Karpas-422 (cell line): Measurements from ENCODE around the gene FAM107A. TPM values are rescaled to one million over a fixed set of nuclear protein-coding genes. Genes with fewer than 3 reads are reported as not detected.
A peak's percentile ranks its signal among the peaks of the same experiment; 100 is the strongest.

Experiments
- DNase-seq: peaks from one replicate; pipeline ENCODE4 v3.0.0-alpha.2; 2015
- H2AFZ ChIP-seq: fragments of 200-600 bp; sonication (generic); 2 replicates; pipeline ENCODE4 v1.6.1; 2014; ENCODE audit warnings: antibody characterized with exemption, low read length, mixed read lengths
- H3K27ac ChIP-seq: fragments of 200-600 bp; sonication (generic); 2 replicates; pipeline ENCODE4 v1.5.1; 2014; ENCODE audit warnings: mild to moderate bottlenecking, low read length, moderate library complexity
- H3K27me3 ChIP-seq: fragments of 200-600 bp; sonication (generic); 2 replicates; pipeline ENCODE4 v1.6.1; 2014; ENCODE audit warnings: low read length, mixed read lengths
- H3K36me3 ChIP-seq: fragments of 200-600 bp; sonication (generic); 2 replicates; pipeline ENCODE4 v1.6.1; 2014; ENCODE audit warnings: low read length, mixed read lengths; ENCODE audit not compliant: insufficient read depth
- H3K4me1 ChIP-seq: fragments of 200-600 bp; sonication (generic); 2 replicates; pipeline ENCODE4 v1.6.1; 2014; ENCODE audit warnings: mild to moderate bottlenecking, low read length, mixed read lengths
- H3K4me2 ChIP-seq: fragments of 200-600 bp; sonication (generic); 2 replicates; pipeline ENCODE4 v1.6.1; 2014; ENCODE audit warnings: low read length, low read depth, mild to moderate bottlenecking; ENCODE audit not compliant: poor library complexity, severe bottlenecking
- H3K4me3 ChIP-seq: fragments of 200-600 bp; sonication (generic); 2 replicates; pipeline ENCODE4 v1.5.1; 2014; ENCODE audit warnings: mild to moderate bottlenecking, antibody characterized with exemption, low read length, mixed read lengths
- H3K79me2 ChIP-seq: fragments of 200-600 bp; sonication (generic); 2 replicates; pipeline ENCODE4 v1.6.1; 2014; ENCODE audit warnings: mild to moderate bottlenecking, low read length, mixed read lengths
- H3K9ac ChIP-seq: fragments of 200-600 bp; sonication (generic); 2 replicates; pipeline ENCODE4 v1.6.0; 2014; ENCODE audit warnings: low read length
- H3K9me2 ChIP-seq: fragments of 200-600 bp; sonication (generic), shearing (Covaris generic); replicated peaks from 2 replicates; pipeline ENCODE4 v1.6.0; 2014; ENCODE audit warnings: mild to moderate bottlenecking, low read length, moderate library complexity; ENCODE audit not compliant: insufficient read depth
- H3K9me3 ChIP-seq: fragments of 300-700, 200-600 bp; sonication (generic); 2 replicates; pipeline ENCODE4 v1.6.1; 2014; ENCODE audit warnings: low read length, mixed read lengths
- H4K20me1 ChIP-seq: fragments of 200-600 bp; sonication (generic); 2 replicates; pipeline ENCODE4 v1.6.1; 2014; ENCODE audit warnings: mild to moderate bottlenecking, antibody characterized with exemption, low read length, low read depth; ENCODE audit not compliant: insufficient read depth
- total RNA-seq: library from RNA; depleted of rRNA; stranded (reverse); fragments of >200 nt; shearing (Covaris generic); gene quantifications from 2 replicates; pipeline ENCODE4 v1.2.3, GENCODE V29; 2014; ENCODE audit warnings: low replicate concordance

FAM107A gene
- total RNA-seq, 1 experiment from 2014 or later: not detected

- H3K4me1 ChIP-seq: peaks cover 21% of the 10 kb centered on the region
Measured at GRCh38 chr3:58585994-58586393, 8.8 kb upstream of the FAM107A start.

GRCh38 chr3:58585005-58585786 is 8.0 kb upstream of the FAM107A start:
- H3K4me1 ChIP-seq: peaks cover 21% of the 10 kb centered on the region
- H4K20me1 ChIP-seq: no peaks in the 10 kb centered on the region
- no peaks in the 10 kb centered on the region for H3K36me3 ChIP-seq
- no peaks in the 10 kb centered on the region for H3K9me2 ChIP-seq
- peaks cover 3% of the 10 kb centered on the region; the same call in 1 of the 2 replicates for H3K27me3 ChIP-seq
- H3K4me2 ChIP-seq: peak overlapping the region; percentile 66
- no peaks in the 10 kb centered on the region for H3K9me3 ChIP-seq
- peak; percentile 82 for DNase-seq
- no peaks in the 10 kb centered on the region for H3K79me2 ChIP-seq
- peak overlapping the region; percentile 57 for H3K4me3 ChIP-seq
- peak overlapping the region; percentile 73; the same call in 1 of the 2 replicates for H2AFZ ChIP-seq
- no peak overlapping the region for H3K27ac ChIP-seq
- H3K9ac ChIP-seq: peak overlapping the region; percentile 35; the same call in 1 of the 2 replicates

More at GRCh38 chr3:58585994-58586393, 8.8 kb upstream of the FAM107A start:
- Histone ChIP-seq H3K9me2 (no peaks in the 10 kb centered on the region), H3K36me3 (no peaks in the 10 kb centered on the region), H3K4me2 (peak overlapping the region; percentile 66), H3K27me3 (peaks cover 3% of the 10 kb centered on the region; the same call in 1 of the 2 replicates), H3K4me3 (peak overlapping the region; percentile 57; the same call in 1 of the 2 replicates), H3K9me3 (no peaks in the 10 kb centered on the region), H3K9ac (no peak overlapping the region), H2AFZ (no peak overlapping the region), H4K20me1 (no peaks in the 10 kb centered on the region), H3K27ac (no peak overlapping the region), H3K79me2 (no peaks in the 10 kb centered on the region)
- DNase-seq: no peak

- Histone ChIP-seq H3K9me3 (no peaks in the 10 kb centered on the region), H3K9me2 (no peaks in the 10 kb centered on the region), H4K20me1 (no peaks in the 10 kb centered on the region), H3K4me1 (peaks cover 21% of the 10 kb centered on the region), H3K27ac (no peak overlapping the region), H3K27me3 (peaks cover 3% of the 10 kb centered on the region; the same call in 1 of the 2 replicates), H3K36me3 (no peaks in the 10 kb centered on the region), H2AFZ (0 out of 2 replicates have a peak overlapping the region, but pooled peaks have one; percentile 73), H3K4me2 (peak overlapping the region; percentile 66), H3K9ac (no peak overlapping the region), H3K79me2 (no peaks in the 10 kb centered on the region), H3K4me3 (peak overlapping the region; percentile 57)
- no peak for DNase-seq
Measured at GRCh38 chr3:58584690-58585004, 7.5 kb upstream of the FAM107A start.

DNA sequence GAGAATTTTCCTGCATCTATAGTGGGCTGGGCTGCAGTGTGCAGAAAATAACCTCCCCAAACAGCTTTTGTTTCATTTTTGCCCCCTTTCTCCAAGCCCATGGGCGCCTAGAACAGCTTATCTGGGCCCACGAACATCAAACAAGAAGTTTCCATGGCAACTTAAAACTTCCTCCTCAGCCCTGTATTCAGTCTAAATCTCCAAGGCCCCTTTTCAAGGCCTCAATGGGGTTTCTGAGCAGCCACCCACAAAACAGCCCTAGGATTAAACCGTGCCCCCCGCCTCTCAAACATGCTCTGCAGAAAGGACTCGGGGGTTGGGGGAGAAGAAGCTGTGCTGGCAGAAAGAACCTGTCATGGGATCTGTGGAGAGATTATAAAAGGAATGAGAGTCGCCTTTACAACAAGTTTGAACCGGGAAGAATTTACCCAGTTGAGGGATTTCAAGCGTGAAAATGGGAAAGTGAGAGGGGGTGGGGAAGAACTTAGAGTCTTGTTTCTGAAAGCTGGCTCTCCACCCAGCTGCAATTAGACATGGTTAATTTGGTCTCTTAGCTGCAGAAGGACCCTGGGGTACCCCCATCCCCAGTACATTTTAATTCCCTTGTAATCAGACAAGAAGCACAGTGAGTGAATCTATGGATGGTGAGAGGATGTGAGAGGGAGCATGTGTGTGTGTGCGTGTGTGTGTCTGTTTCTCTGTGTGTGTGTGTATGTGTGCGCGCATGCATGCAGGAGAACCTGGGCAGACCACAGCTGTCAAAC is 4.3 kb upstream of the FAM107A start:
- Histone ChIP-seq H3K4me2 (no peak overlapping the region), H2AFZ (no peak overlapping the region), H3K27ac (no peak overlapping the region), H3K79me2 (no peaks in the 10 kb centered on the region), H3K4me1 (peaks cover 21% of the 10 kb centered on the region), H4K20me1 (no peaks in the 10 kb centered on the region), H3K36me3 (no peaks in the 10 kb centered on the region), H3K9ac (no peak overlapping the region), H3K27me3 (peaks cover 3% of the 10 kb centered on the region; the same call in 1 of the 2 replicates), H3K9me2 (no peaks in the 10 kb centered on the region), H3K4me3 (no peak overlapping the region), H3K9me3 (no peaks in the 10 kb centered on the region)
- no peak for DNase-seq

DNA sequence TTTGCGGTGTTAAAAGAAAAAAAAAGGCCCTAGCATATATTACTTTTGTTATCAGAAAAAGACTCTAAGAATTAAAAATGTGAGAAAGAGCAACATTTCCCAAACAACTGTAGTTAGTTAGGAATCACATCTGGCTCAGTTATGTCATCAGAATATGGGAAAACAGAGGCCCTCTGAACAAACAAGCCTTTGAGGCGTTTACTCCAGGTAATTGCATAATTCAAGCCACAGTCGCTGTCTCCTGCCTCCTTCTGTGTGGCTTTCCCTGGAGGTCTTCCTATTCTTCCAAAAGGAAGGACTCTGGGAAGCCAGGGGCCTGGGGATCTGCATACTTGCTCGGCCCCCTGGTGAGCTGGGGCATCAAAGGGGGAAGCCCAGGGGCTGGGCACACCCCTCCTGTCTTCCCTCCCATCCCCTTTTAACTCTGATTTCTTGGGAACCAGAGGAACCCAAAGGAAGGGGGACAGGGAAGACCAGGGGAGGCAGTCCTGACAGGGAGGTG is 3.7 kb upstream of the FAM107A start:
- no peak overlapping the region for H3K4me3 ChIP-seq
- no peak for DNase-seq
- H3K79me2 ChIP-seq: no peaks in the 10 kb centered on the region
- no peak overlapping the region for H3K27ac ChIP-seq
- H3K9me3 ChIP-seq: no peaks in the 10 kb centered on the region
- no peaks in the 10 kb centered on the region for H4K20me1 ChIP-seq
- peaks cover 18% of the 10 kb centered on the region for H3K4me1 ChIP-seq
- no peak overlapping the region for H2AFZ ChIP-seq
- H3K4me2 ChIP-seq: no peak overlapping the region
- peaks cover under 1% of the 10 kb centered on the region; the same call in 1 of the 2 replicates for H3K27me3 ChIP-seq
- no peaks in the 10 kb centered on the region for H3K36me3 ChIP-seq
- no peaks in the 10 kb centered on the region for H3K9me2 ChIP-seq
- no peak overlapping the region for H3K9ac ChIP-seq

GRCh38 chr3:58578873-58579272 is 1.7 kb upstream of the FAM107A start:
- H3K27me3 ChIP-seq: no peaks in the 10 kb centered on the region
- no peaks in the 10 kb centered on the region for H3K36me3 ChIP-seq
- H3K9me3 ChIP-seq: no peaks in the 10 kb centered on the region
- peaks cover 5% of the 10 kb centered on the region for H3K4me1 ChIP-seq
- H3K9ac ChIP-seq: no peak overlapping the region
- DNase-seq: no peak
- no peaks in the 10 kb centered on the region for H3K9me2 ChIP-seq
- H3K4me3 ChIP-seq: no peak overlapping the region
- H3K4me2 ChIP-seq: no peak overlapping the region
- no peak overlapping the region for H3K27ac ChIP-seq
- H4K20me1 ChIP-seq: no peaks in the 10 kb centered on the region
- no peak overlapping the region for H2AFZ ChIP-seq
- H3K79me2 ChIP-seq: no peaks in the 10 kb centered on the region

DNA sequence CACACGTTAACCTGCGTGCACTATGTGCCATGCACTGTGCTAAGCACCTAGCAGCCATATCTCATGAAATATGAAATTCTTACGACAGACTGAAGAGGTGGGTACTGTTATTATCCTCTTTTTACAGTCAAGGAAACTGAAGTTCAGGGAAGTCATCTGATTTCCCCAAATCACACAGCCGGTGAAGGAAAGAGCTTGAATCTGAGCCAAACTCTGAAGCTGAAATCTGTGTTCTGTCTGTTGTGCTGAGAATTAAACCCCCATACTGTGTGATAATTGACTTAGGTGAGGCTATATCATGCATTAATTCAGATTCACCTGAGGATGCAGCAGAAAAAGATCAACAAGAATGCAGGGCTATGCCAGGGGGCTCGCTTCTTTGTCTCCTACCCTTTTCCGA is 475 bp downstream of the FAM107A start:
- H3K27ac ChIP-seq: no peak overlapping the region
- no peaks in the 10 kb centered on the region for H3K9me2 ChIP-seq
- no peaks in the 10 kb centered on the region for H3K27me3 ChIP-seq
- H3K36me3 ChIP-seq: no peaks in the 10 kb centered on the region
- H2AFZ ChIP-seq: no peak overlapping the region
- H3K4me3 ChIP-seq: no peak overlapping the region
- no peaks in the 10 kb centered on the region for H3K79me2 ChIP-seq
- no peak overlapping the region for H3K4me2 ChIP-seq
- H3K9me3 ChIP-seq: no peaks in the 10 kb centered on the region
- H3K9ac ChIP-seq: no peak overlapping the region
- DNase-seq: no peak
- H3K4me1 ChIP-seq: peaks cover 4% of the 10 kb centered on the region
- H4K20me1 ChIP-seq: no peaks in the 10 kb centered on the region
